Coronary artery (tissue), 2 donors: Measurements from ENCODE around the gene PIGT.
A peak's percentile ranks its signal among the peaks of the same experiment; 100 is the strongest.

Source experiments
- DNase-seq: peaks from one replicate; pipeline ENCODE4 v3.0.0-alpha.2; 2017; ENCODE audit warnings: low spot score
- H3K27ac ChIP-seq, 2 donors: fragments of 200-600 bp; sonication (generic); one replicate each; pipeline ENCODE4 v1.5.1; 2016 to 2019
- H3K4me3 ChIP-seq: fragments of 200-600 bp; sonication (generic); 2 replicates; pipeline ENCODE4 v1.5.1; 2016; ENCODE audit warnings: mild to moderate bottlenecking, moderate library complexity
- CTCF ChIP-seq: fragments of 200-600 bp; sonication (generic); IDR thresholded peaks from one replicate; pipeline ENCODE4 v1.5.1; 2019; ENCODE audit warnings: antibody characterized with exemption

Gene PIGT

GRCh38 chr20:45372241-45372640 is 43.7 kb upstream of the PIGT start:
- Histone ChIP-seq H3K27ac (peak overlapping the region; percentile 69 to 92), H3K4me3 (peak overlapping the region; percentile 73)
- no peak for TF ChIP-seq CTCF
- DNase-seq = no peak

- no peak for TF ChIP-seq CTCF
- peak; percentile 86 for DNase-seq
- Histone ChIP-seq H3K27ac (peak overlapping the region; percentile 69 to 92), H3K4me3 (peak overlapping the region; percentile 73)
Observed at GRCh38 chr20:45372646-45373352, 43.1 kb upstream of the PIGT start.

DNA sequence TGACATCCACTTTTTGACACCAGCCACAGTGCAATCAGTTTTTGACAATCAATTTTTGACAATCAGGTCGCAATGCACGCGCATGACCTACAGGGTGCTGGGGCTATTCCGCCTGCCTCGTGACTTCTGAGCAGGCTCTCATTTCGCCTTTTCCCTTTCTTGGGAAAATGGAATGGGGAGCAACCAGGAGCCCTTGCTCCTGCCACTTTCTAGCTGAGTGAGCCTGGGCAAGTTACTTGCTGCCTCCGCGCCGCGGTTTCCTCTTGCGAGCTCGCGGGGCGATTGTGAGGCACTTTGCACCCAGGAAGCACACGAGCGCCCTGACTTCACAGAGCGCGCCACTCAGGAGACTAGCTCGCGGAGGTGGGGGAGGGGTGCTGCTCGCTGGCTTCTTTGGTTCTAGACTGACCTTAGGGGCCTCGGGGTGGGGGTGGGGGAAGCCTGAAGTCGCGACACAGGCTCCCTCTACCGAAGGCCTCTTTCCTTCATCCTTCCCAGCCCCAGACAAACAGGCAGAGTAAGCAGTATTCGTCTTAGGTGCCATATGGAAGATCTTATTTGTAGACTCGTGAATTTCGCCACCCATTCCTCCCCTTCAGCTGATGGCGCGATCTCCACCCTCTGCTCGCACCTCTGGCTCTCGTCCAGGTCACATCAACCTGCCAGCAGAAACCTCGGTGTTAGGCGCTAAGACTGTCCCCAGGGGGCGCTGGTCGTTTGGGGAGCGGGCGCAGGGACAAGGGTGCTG is 42.4 kb upstream of the PIGT start:
- H3K4me3 ChIP-seq = peak overlapping the region; percentile 73
- TF ChIP-seq CTCF = peak; percentile 66
- DNase-seq = peak; percentile 95
- peak overlapping the region; percentile 69 to 92 for H3K27ac ChIP-seq

DNA sequence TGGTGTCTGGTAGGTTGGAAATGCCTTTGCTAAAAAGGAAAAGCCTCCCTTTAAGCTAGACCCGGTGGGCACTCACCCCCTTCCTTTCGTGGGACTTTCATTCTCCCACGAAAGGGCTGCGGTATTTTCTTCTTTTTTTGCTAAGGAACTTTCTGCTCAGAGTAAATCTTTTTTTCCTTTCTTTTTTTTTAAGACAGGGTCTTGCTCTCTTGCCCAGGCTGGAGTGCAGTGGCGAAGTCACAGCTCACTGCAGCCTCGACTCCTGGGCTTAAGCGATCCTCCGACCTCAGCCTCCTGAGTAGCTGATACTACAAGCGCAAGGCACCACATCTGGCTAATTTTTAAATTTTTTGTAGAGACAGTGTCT is 41.9 kb upstream of the PIGT start:
- peak; percentile 5 for TF ChIP-seq CTCF
- H3K4me3 ChIP-seq = peak overlapping the region; percentile 73
- H3K27ac ChIP-seq = peak overlapping the region; percentile 69 to 92
- DNase-seq = no peak

DNA sequence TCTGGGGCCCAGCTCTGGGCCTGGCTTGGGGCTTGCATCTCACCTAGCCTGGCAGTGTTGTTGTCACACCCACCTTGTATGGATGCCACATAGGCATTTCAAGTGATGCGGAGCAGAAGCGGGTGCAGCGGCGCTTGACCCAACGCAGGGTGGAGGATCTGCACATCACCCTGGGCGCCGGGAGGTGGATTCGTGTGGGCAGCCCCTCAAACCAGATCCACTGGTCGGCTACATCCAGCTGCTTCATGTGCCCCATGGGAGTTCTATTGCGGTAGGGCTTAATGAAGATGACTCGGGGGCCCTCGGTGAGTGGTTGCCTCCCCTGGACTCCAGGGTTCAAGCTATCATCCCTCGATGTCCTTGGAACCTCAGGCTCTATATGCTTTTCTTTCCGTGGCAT is 41.0 kb upstream of the PIGT start:
- no peak for DNase-seq
- Histone ChIP-seq H3K27ac (no peak overlapping the region), H3K4me3 (no peak overlapping the region)
- no peak for TF ChIP-seq CTCF

- Histone ChIP-seq H3K4me3 (no peak overlapping the region), H3K27ac (no peak overlapping the region)
- DNase-seq = no peak
- TF ChIP-seq CTCF = no peak
Observed at GRCh38 chr20:45377269-45377668, 38.7 kb upstream of the PIGT start.

DNA sequence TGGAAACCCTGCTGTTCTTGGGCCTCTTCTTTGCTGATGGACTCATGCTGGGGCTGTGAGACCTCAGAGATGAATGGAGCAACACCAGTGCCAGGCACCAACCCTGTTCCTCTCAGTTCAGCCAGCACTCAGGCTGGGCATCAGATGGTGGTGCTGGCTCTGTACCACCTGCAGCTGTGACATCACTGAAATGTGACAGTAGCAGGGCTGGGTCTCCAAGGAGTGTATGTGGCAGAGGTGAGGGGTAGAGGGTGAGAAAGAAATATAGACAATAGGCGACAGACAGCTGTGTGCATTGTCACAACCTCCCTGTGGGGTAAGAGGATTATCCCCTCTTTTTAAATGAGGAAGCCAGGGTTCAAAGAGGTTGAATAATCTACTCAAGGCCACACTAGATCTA is 37.8 kb upstream of the PIGT start, which contains the start of gene TP53TG5:
Gene TP53TG5, minus strand, starts transcription at position 135 of the 400 bp plus-strand sequence. Its CDS starts 89 bp downstream, at position 46.
- DNase-seq = no peak
- H3K27ac ChIP-seq = no peak within 1 kb of the TSS
- no peak for TF ChIP-seq CTCF
- H3K4me3 ChIP-seq = no peak within 1 kb of the TSS
